Heart right ventricle (tissue), 16 donors: ENCODE results near the gene HTT. TPM values are rescaled to one million over a fixed set of nuclear protein-coding genes. Genes with fewer than 3 reads are reported as not detected.

Experiments used
- ATAC-seq, 8 donors: fragments of 200-7000 bp; cut with Tn5 transposase; one replicate each; pipeline ENCODE4 v1.9.1; 2020; ENCODE audit warnings: mild to moderate bottlenecking in 8 of 8, moderate library complexity in 8 of 8, moderate number of reproducible peaks in 1 of 8
- DNase-seq, 2 donors: peaks; one replicate each; pipeline ENCODE4 v3.0.0-alpha.2; 2020
- H3K27ac ChIP-seq, 10 donors: fragments of 200-600 bp; sonication (generic) in 2 of 10; one replicate each; pipeline versions ENCODE4 v1.5.0 to v1.8.0; 2020 to 2022; ENCODE audit warnings: mild to moderate bottlenecking in 3 of 10
- H3K27me3 ChIP-seq, 7 donors: fragments of 200-600 bp; one replicate each; pipeline ENCODE4 v1.8.0; 2021 to 2022; ENCODE audit warnings: mild to moderate bottlenecking in 2 of 7
- H3K36me3 ChIP-seq, 9 donors: fragments of 200-600 bp; sonication (generic) in 1 of 9; one replicate each; pipeline versions ENCODE4 v1.5.0 to v1.8.0; 2020 to 2022; ENCODE audit warnings: mild to moderate bottlenecking in 2 of 9
- H3K4me1 ChIP-seq, 9 donors: fragments of 200-600 bp; sonication (generic) in 1 of 9; one replicate each; pipeline versions ENCODE4 v1.5.0 to v1.8.0; 2020 to 2022; ENCODE audit warnings: mild to moderate bottlenecking in 4 of 9
- H3K4me3 ChIP-seq, 10 donors: fragments of 200-600 bp; sonication (generic) in 2 of 10; one replicate each; pipeline versions ENCODE4 v1.5.0 to v1.8.0; 2020 to 2022; ENCODE audit warnings: mild to moderate bottlenecking in 7 of 10, moderate library complexity in 2 of 10
- H3K9me3 ChIP-seq, 11 donors: fragments of 200-600 bp in 10 of 11; sonication (generic) in 2 of 11; one replicate each; pipeline versions ENCODE4 v1.5.0 to v1.8.0; 2013 to 2022; ENCODE audit warnings: mild to moderate bottlenecking in 2 of 11, control low read depth in 1 of 11, moderate library complexity in 1 of 11
- WGBS, 2 donors: extraction: QIAGEN DNeasy Blood & Tissue Kit; methylation state at CpG; one replicate each; pipeline ENCODE4 v1.1.7; 2013; ENCODE audit warnings: inconsistent platforms in 1 of 2; 5-methylcytosine and 5-hydroxymethylcytosine counted together
- intact Hi-C, 10 donors: fragments of 100-400 bp; cut with DNase I; formaldehyde crosslinking; loops; one replicate each; pipeline versions ENCODE4 v1.11.1 to v1.14.2; 2022
- polyA plus RNA-seq, 2 donors: library from polyadenylated mRNA; stranded (reverse); fragments of 200-250 nt; gene quantifications; one replicate each; pipeline ENCODE4 v1.2.3, GENCODE V29; 2013
- total RNA-seq, 10 donors: library from RNA; stranded (reverse); fragmentation: NEBNext Ultra II Directional in 3 of 10; extraction: Animal tissue kit (Norgen Biotek cat#: 25700) in 3 of 10; gene quantifications; one replicate each; pipeline versions ENCODE4 v1.2.1 to v1.2.4, GENCODE V29; 2021 to 2023
- TF ChIP-seq, protein P1 (sequence below), 9 donors: fragments of 200-600 bp; sonication (generic) in 2 of 9; IDR thresholded peaks; one replicate each; pipeline versions ENCODE4 v1.5.0 to v1.8.0; 2021 to 2022; ENCODE audit warnings: antibody characterized with exemption in 9 of 9, mild to moderate bottlenecking in 5 of 9, moderate library complexity in 1 of 9
- donor health status: Arrhythmogenic right ventricular cardiomyopathy.
- donor health status: ischemic (EF 13 %, LVEDD 7.1; RV severe dilation, severe dysfunction).
- donor health status: healthy with polysubstance abuse.
- donor health status: DM: no; HTN: yes; CAD: no.
- donor health status: DM: no; HTN: no; CAD: no.
- donor health status: ischemic (EF 25% LVEDD 6.9; RV normal size, moderate dysfunction).
- donor health status: ischemic (EF 25% LVEDD 5.7; RV mildly dilated, moderate dysfunction).
- donor health status: healthy.
- donor health status: DM: yes; HTN: yes; CAD: no.
- donor health status: Ischemic cardiomyopathy.
- donor health status: ischemic (EF 35%, LVEDD 5.7; RV mildly dilated, moderate dysfunction).
- donor health status: nonischemic (EF 11% LVEDD 7.7; RV severe dilation, severe dysfunction).
- donor health status: DM: yes; HTN: yes; CAD: no.
- donor health status: PGD.
- donor health status: ischemic (EF 29% LVEDD 5.4; RV normal size, mild dysfunction).
- donor health status: nonischemic (EF 23%, LVEDD 6.1; RV moderate dilation, normal function).

HTT gene
- total and polyA plus RNA-seq, 12 donors, result 6.3 to 34.0 (median 24.1) TPM

DNA sequence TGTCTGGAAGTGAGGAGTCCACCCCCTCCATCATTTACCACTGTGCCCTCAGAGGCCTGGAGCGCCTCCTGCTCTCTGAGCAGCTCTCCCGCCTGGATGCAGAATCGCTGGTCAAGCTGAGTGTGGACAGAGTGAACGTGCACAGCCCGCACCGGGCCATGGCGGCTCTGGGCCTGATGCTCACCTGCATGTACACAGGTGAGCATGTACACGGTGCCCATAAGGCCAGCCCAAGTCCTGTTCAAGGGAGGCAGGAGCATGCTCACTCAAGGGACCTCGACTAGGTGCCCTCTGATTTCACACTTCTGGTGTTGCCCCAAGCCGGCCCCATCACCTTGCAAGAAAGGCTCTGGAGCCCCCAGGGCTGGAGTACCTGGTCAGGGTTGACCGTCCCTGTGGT lies 161.1 kb downstream of the HTT start:
- Histone ChIP-seq H3K27me3 (no peaks in the 10 kb centered on the region), H3K4me1 (no peaks in the 10 kb centered on the region), H3K9me3 (no peaks in the 10 kb centered on the region), H3K4me3 (no peak overlapping the region), H3K36me3 (peaks cover 0 to 100% (median 43%) of the 10 kb centered on the region in 9 donors), H3K27ac (no peak overlapping the region)
- ATAC-seq (no peak), DNase-seq (no peak)
- WGBS, 2 donors, result 95% methylated on average over 11 of the region's 11 CpGs
- TF ChIP-seq, protein P1, sequence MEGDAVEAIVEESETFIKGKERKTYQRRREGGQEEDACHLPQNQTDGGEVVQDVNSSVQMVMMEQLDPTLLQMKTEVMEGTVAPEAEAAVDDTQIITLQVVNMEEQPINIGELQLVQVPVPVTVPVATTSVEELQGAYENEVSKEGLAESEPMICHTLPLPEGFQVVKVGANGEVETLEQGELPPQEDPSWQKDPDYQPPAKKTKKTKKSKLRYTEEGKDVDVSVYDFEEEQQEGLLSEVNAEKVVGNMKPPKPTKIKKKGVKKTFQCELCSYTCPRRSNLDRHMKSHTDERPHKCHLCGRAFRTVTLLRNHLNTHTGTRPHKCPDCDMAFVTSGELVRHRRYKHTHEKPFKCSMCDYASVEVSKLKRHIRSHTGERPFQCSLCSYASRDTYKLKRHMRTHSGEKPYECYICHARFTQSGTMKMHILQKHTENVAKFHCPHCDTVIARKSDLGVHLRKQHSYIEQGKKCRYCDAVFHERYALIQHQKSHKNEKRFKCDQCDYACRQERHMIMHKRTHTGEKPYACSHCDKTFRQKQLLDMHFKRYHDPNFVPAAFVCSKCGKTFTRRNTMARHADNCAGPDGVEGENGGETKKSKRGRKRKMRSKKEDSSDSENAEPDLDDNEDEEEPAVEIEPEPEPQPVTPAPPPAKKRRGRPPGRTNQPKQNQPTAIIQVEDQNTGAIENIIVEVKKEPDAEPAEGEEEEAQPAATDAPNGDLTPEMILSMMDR (IDR thresholded peaks at IDR 0.05), result no peak
- intact Hi-C loops, result no loop called here

DNA sequence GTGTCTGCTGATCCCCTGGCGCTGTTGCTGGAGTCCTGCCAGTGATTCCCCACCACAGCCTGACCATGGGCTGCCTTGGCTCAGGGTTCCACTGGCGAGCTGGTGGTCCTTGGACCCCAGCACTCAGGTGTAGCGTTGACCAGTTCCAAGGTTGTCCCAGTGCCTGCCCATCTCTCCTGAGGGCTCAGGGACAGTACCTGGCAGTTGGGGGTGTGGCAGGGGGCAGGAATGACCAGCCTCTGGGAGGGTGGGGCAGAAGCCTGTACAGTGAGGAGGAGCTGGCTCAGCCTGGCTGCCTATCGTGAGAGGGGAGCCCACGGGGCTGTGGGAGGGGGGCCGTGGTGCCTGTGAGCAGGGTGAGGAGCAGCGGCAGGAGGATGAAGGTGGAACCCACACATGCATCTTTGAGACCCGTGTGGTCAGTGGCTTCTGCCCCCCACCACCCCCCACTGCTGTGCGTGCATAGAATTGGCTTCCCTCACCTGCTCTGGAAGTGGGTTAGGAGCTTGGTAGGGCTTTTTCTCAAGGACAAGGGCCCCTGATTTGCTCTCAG lies 161.9 kb downstream of the HTT start:
- DNase-seq (no peak), ATAC-seq (no peak)
- Histone ChIP-seq H3K9me3 (no peaks in the 10 kb centered on the region), H3K4me3 (no peak overlapping the region), H3K4me1 (peaks cover 0 to 3% (median 0%) of the 10 kb centered on the region in 9 donors), H3K27ac (no peak overlapping the region), H3K36me3 (peaks cover 0 to 100% (median 34%) of the 10 kb centered on the region in 9 donors), H3K27me3 (no peaks in the 10 kb centered on the region)
- intact Hi-C loops, result no loop called here
- 87 to 95% methylated on average over 9 of the region's 9 CpGs for WGBS, 2 donors
- TF ChIP-seq, protein P1 (IDR thresholded peaks at IDR 0.05), result no peak

DNA sequence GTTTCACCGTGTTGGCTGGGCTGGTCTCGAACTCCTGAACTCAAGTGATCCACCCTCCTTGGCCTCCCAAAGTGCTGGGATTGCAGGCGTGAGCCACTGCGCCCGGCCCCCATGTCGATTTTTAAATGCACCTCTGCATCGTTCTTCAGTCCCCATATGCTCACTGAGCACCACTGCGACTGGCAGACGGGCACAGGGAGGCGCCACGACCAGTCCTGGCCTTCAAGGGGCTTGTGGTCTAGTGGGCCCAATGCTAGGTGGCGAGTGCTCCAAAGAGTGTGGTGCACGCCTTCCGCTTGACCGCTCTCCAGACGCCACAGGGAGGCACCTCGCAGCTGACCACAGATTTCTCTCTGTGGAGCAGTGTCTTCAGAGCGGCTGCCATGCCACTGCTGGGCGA lies 162.8 kb downstream of the HTT start:
- WGBS, 2 donors, result 96 to 97% methylated on average over 19 of the region's 19 CpGs

DNA sequence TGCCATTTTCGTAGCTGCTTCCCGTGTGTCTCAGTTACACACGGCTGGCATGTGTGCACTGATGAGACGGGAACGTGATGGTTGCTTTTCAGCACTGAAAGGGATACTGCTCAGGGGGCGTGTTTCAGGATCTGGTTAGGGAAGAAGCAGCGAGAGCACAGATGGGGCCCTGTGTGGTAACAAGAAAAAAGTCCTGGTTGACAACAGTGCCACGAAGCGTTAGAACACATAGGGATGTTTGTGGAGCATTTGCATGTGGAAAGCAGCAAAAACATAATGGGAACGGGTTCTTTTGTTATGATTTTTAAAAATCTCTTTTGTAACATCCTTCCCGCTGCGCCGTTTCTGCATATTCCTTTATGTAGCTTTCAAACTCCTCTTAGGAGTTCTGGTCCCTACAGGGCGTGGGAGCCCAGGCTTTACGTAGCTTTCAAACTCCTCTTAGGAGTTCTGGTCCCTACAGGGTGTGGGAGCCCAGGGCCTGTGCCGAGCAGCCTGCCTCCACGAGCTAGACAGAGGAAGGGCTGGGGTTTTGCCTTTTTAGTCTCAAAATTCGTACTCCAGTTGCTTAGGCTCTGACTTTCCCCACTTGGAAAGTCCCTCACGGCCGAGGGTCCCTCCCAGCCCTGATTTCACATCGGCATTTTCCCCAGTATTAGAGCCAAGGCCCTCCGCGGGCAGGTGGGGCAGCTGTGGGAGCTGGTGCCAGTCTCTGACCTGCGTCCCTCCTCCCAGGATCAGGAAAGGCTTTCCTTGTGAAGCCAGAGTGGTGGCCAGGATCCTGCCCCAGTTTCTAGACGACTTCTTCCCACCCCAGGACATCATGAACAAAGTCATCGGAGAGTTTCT lies 163.5 kb downstream of the HTT start:
- TF ChIP-seq, protein P1 (IDR thresholded peaks at IDR 0.05), result no peak
- H3K27me3 ChIP-seq, result no peaks in the 10 kb centered on the region
- H3K9me3 ChIP-seq, result no peaks in the 10 kb centered on the region
- DNase-seq (no peak), ATAC-seq (no peak)
- H3K4me1 ChIP-seq, result peaks cover 0 to 6% (median 0%) of the 10 kb centered on the region in 9 donors
- intact Hi-C loops, result no loop called here
- WGBS, 2 donors, result 92 to 93% methylated on average over 26 of the region's 26 CpGs
- H3K4me3 ChIP-seq, result no peak overlapping the region
- peaks cover 0 to 96% (median 26%) of the 10 kb centered on the region in 9 donors for H3K36me3 ChIP-seq
- H3K27ac ChIP-seq, result no peak overlapping the region

More for the DNA sequence above, 162.8 kb downstream of the HTT start:
- ATAC-seq (no peak), DNase-seq (no peak)
- peaks cover 0 to 6% (median 0%) of the 10 kb centered on the region in 9 donors for H3K4me1 ChIP-seq
- no peaks in the 10 kb centered on the region for H3K9me3 ChIP-seq
- H3K4me3 ChIP-seq, result no peak overlapping the region
- H3K27me3 ChIP-seq, result no peaks in the 10 kb centered on the region
- intact Hi-C loops, result no loop called here
- TF ChIP-seq, protein P1 (IDR thresholded peaks at IDR 0.05), result no peak
- peaks cover 0 to 100% (median 32%) of the 10 kb centered on the region in 9 donors for H3K36me3 ChIP-seq
- H3K27ac ChIP-seq, result no peak overlapping the region
